Mesenteric fat pad (tissue), 1 donor: Measurements from ENCODE around the gene KDM5A. TPM values are rescaled to one million over a fixed set of nuclear protein-coding genes. Genes with fewer than 3 reads are reported as not detected.
"Not testable (repeated sequence)": the region's sequence is repeated elsewhere in the genome, so short reads cannot be mapped to it uniquely, and the experiment has no call there.

Source experiments
- DNase-seq: peaks from one replicate; pipeline ENCODE4 v3.0.0-alpha.2; 2020; ENCODE audit warnings: low spot score
- total RNA-seq: library from RNA; stranded (reverse); fragmentation: NEBNext Ultra II Directional; extraction: Animal tissue kit (Norgen Biotek cat#: 25700); gene quantifications from one replicate; pipeline ENCODE4 v1.2.1, GENCODE V29; 2021
- donor health status: DM: yes; HTN: yes; CAD: no.

Gene KDM5A
- total RNA-seq, 1 donor from 2014 or later, result 53.0 TPM

- DNase-seq, result no peak
Observed at GRCh38 chr12:334125-334524, 55.0 kb downstream of the KDM5A start.

DNA sequence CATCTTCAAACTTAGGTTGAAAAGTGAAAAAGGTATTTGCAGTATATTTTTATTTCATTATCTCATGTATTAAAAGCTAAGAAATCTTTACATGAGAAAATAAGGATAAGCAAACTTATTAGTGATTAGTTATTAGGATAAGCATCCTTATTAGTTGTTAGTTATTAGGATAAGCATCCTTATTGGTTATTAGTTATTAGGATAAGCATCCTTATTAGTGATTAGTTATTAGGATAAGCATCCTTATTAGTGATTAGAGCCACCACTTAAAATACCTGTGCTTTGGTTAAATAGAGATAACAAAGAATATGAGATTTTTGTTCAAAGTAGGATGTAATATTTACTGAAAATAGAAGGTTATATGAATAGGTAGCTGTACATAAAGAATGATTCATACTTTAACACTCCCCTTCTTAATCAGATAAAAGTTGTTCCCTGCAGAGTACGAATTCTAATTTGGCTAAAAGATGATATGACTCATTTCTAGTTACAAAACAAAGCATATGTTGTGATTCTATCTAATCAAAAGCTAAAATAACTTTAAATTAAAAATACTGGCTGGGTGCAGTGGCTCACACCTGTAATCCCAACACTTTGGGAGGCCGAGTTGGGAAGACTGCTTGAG is 56.4 kb downstream of the KDM5A start:
- DNase-seq, result no peak

DNA sequence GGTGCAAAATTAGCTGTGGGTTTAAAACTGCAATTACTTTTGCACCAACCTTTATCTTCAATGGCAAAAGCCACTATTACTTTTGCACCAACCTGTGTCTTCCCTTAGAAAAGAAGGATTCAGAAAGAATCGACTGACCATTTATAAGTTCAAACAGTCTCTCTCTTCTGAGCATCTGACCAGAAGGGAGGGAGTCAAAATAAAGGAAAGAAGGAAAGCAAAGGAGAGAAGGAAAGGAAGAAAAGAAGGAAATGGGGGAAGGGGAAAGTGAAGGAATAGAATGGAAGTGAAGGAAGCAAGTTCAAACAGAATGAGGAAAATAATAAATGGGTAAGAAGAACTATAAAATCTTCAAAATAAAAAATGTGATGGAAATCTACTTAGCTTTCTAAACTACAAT is 57.8 kb downstream of the KDM5A start:
- DNase-seq, result no peak

- DNase-seq, result no peak
Observed at GRCh38 chr12:325906-326305, 63.2 kb downstream of the KDM5A start.

GRCh38 chr12:323507-323906 is 65.6 kb downstream of the KDM5A start:
- DNase-seq, result no peak

GRCh38 chr12:321606-322326 is 67.4 kb downstream of the KDM5A start:
- no peak for DNase-seq

DNA sequence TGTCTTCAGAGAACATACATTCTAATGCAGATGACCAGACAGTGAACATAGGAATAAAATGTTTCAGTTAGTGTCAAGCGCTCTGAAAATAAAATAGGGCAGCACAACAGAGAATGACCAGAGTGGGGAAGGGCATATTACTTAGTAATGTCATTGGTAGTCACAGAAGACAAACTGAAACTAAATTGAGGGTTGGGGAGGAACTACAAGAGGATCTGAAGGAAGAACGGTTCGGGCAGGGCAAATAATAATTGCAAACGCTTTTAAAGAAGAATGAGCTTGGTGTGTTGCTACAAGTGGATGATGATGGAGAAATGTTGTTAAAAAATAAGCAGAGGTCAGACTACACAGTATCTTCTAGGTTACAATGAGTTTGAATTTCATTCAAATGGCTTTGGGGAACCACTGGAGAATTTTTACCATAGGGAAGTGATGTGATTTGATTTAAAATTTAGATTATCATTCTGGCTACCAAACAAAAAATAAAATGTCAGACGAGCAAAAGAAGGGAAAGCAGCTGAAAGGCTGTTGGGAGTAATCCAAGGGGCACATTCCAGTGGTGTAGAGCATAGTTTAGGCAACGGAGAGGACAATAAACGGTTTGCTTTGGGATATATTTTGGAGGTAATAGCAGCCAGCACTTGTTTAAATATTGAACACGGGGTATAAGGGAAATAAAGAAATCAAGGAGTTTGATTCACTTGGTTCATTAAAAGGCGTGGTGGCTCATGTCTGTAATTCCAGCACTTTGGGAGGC is 70.2 kb downstream of the KDM5A start:
- DNase-seq, result no peak

- no peak for DNase-seq
Observed at GRCh38 chr12:308511-308910, 80.6 kb downstream of the KDM5A start.

DNA sequence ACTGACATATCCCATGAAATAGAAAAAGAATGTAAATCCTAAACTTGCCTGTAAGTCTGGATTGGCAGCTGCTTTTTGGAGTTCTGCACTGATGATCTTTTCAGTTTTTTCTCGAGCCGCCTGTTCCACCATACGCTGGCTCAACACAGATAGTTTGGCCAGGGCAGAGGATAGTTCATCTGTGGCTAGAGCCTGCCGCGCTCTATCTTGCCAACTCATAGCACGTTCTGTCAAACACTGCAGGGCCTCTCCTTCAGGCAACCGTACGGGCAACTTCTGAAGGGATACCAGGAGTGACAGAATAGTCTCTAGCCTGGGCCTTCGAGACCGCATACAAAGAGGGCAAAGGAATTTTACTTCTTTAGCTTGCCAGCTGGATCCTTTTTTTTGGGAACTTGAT is 81.7 kb downstream of the KDM5A start:
- no peak for DNase-seq

- DNase-seq, result no peak
Observed at GRCh38 chr12:304805-305204, 84.3 kb downstream of the KDM5A start.

GRCh38 chr12:302766-303165 is 86.4 kb downstream of the KDM5A start:
- DNase-seq, result not testable (repeated sequence)

- not testable (repeated sequence) for DNase-seq
Observed at GRCh38 chr12:300166-300565, 89.0 kb downstream of the KDM5A start.

- not testable (repeated sequence) for DNase-seq
Observed at GRCh38 chr12:299511-299910, 89.6 kb downstream of the KDM5A start.

- not testable (repeated sequence) for DNase-seq
Observed at GRCh38 chr12:298059-298458, 91.1 kb downstream of the KDM5A start.

DNA sequence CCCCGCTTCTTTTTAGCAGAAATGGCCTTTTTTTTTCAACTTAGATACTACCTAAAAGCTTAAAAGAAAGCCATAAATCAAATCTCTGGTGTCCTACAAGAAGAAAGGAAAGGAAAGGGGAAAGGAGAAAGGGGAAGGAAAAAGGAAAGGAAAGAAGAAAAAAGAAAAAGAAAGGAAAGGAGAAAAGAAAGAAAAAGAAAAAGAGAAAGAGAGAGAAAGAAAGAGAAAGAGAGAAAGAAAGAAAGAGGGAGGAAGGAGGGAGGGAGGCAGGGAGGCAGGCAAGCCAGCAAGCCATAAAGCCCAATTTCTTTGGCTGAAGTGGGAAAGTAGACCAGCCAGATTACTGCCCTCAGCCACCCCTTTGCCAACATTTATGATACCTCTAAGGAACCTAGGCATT is 94.0 kb downstream of the KDM5A start:
- no peak for DNase-seq

DNA sequence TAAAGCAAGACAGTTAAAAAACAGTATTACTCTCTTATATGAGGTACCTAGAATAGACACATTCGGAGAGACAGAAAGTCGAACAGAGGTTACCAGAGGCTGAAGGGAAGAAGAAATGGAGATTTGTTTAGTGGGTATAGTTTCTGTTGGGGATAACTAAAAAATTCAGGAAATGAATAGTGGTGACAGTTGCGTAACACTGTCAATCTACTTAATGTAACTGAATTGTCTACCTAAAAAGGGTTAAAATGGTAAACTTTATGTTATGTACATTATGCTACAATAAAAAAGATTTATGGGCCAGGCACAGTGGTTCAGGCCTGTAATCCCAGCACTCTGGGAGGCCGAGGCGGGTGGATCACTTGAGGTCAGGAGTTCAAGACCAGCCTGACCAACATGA is 95.9 kb downstream of the KDM5A start:
- DNase-seq, result no peak

- DNase-seq, result no peak
Observed at GRCh38 chr12:292186-292585, 96.9 kb downstream of the KDM5A start.

DNA sequence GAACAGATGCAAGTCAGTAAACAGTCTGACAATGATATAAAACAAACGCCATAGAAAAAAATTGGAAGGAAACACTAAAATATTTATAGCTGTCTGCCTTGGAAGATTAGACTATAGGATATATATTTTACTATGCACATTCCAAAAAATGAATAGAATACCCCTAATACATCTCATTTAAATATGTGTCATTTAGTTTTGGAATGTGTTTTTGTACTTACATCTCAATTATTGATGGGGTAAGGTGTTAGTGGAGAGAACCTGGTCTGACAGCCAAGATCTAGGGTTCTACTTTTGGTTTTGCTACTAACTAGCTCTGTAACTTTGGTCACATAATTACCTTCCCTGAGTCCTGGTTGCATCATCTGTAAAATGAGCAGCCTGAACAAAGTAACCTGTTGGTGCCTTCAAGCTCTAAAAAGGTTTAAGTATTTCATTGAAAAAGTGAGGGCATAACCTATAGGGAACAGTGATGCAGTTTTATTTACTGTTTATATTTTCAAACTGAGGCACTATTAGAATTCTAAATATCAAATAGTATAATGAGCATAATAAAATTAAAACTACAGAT is 97.9 kb downstream of the KDM5A start:
- no peak for DNase-seq

DNA sequence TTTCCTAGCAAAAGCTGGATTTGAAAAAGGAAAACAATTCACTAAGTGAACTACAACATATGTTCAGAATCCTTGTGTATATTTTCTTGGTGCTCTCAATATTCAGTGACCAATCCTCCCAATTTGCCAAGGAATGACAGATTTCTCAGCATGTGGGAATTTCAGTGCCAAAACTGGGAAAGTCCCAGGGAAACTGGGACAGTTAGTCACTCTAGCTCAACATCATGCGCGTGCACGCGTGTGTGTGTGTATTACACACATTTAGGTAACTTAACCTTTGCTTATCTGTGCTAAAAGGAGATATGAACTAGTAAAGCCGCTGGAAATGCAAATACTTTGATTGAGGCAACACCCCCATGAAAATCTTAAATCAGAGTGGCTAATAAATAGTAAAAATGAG is 100.4 kb downstream of the KDM5A start:
- DNase-seq, result no peak

DNA sequence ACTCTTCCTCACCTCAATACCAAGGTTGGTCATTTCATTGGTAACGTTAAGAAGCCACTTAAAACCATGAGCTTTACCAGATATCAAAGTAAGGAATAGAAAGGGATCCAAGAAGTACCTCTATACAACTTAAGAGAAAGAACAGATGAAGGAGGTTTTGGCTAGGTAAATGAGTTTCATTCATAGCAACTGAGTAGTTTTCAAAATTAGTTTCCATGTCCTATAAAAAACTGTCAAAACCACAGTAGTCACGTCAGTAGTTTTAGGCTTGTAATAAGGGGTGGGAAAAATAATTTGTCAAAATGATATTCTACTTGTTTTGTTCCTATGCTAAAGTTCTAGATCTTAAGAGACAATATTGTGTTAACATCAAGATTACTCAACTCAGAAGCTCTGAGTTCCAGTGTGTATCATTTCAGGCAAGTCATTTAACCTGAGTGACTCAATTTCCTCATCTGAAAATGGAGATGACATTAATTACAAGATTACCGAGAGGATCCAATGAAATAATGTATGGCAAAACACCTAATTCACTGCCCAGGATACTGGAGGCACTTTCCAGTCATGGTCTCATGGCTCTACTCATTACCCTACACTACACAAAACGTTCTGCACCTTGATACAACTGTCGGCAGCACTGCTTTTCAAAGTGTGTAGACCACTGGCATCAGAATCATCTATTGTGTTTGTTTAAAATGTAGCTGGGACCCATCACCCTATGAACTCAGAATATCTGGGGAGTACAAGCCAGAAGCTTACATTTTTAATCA is 102.4 kb downstream of the KDM5A start:
- DNase-seq, result no peak

GRCh38 chr12:278046-278445 is 111.1 kb downstream of the KDM5A start:
- DNase-seq, result no peak
